ENCODE data around the gene MYMK. TPM values are rescaled to one million over a fixed set of nuclear protein-coding genes. Genes with fewer than 3 reads are reported as not detected.

MYMK gene
- total and polyA plus RNA-seq, 2 of the 8 experiments (the other 6 are each of a cell fraction or from before 2014, with no cell fraction given), result not detected

DNA sequence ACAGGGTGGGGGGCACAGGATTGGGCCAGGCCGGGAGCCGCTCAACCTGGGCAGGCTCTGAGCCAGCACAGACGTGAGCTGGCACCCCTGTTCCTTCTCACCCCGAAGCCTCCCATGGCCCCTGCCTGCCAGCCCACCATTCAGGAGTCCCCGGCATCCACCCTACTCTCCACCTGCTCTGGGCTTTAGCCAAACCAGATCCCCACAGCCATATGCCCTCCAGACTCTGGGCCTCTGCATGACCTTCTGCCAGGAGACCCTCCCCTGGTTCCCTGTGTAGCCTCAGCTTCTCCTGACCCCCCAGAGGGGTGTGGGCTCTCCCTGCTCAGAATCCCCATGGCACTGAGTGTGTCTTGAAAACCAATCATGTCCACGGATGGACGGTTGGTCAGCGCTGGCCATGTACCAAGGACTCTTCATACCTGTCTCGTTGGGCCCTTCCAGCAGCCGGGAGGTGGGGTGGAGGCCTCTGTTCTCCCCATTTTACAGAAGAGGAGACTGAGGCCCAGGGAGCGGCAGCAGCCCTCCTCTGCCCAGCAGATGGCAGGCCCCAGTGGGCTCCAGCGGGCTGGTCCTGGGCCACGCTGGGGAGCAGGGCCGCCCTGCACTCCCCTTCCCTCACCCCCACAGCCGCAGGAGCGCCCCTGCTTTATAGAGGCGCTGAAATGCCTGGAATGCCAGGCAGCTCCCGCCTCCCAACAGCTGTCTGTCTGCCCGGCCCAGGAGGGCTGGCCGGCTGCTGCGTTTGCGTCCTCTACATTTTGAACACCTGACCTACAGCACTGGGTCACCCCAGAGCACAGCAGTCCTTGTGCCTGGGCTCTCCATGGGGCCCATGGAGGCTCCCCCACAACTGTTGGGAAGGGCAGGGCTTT lies 3.5 kb upstream of the MYMK start (continued):
- TF ChIP-seq, protein P1, sequence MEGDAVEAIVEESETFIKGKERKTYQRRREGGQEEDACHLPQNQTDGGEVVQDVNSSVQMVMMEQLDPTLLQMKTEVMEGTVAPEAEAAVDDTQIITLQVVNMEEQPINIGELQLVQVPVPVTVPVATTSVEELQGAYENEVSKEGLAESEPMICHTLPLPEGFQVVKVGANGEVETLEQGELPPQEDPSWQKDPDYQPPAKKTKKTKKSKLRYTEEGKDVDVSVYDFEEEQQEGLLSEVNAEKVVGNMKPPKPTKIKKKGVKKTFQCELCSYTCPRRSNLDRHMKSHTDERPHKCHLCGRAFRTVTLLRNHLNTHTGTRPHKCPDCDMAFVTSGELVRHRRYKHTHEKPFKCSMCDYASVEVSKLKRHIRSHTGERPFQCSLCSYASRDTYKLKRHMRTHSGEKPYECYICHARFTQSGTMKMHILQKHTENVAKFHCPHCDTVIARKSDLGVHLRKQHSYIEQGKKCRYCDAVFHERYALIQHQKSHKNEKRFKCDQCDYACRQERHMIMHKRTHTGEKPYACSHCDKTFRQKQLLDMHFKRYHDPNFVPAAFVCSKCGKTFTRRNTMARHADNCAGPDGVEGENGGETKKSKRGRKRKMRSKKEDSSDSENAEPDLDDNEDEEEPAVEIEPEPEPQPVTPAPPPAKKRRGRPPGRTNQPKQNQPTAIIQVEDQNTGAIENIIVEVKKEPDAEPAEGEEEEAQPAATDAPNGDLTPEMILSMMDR (IDR thresholded peaks at IDR 0.05; ENCODE audit: control extremely low read depth in 1 of 3, insufficient read depth in 1 of 3, low read depth in 1 of 3, low read length in 3 of 3), result no peak
- no peak for TF ChIP-seq CBX5 (IDR thresholded peaks at IDR 0.05; ENCODE audit: low read depth, low read length)
- TF ChIP-seq ZNF274 (IDR thresholded peaks at IDR 0.05; ENCODE audit: borderline replicate concordance, extremely low read depth, low read length), result no peak
- TF ChIP-seq SIN3A (conservative IDR thresholded peaks at IDR 0.05 in 1 of 2, IDR thresholded peaks at IDR 0.05 in 1 of 2; ENCODE audit: low read depth in 1 of 2, low read length in 2 of 2), result peak; percentile 54 to 73; a peak in 1 of 4 replicates
- TF ChIP-seq, protein P2, sequence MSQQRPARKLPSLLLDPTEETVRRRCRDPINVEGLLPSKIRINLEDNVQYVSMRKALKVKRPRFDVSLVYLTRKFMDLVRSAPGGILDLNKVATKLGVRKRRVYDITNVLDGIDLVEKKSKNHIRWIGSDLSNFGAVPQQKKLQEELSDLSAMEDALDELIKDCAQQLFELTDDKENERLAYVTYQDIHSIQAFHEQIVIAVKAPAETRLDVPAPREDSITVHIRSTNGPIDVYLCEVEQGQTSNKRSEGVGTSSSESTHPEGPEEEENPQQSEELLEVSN (IDR thresholded peaks at IDR 0.05), result no peak
- TF ChIP-seq CBX8 (IDR thresholded peaks at IDR 0.05; ENCODE audit: borderline replicate concordance, low read depth, low read length), result no peak
- no peak for TF ChIP-seq POLR2AphosphoS5 (IDR thresholded peaks at IDR 0.05; ENCODE audit: low read depth, low read length)
- TF ChIP-seq SP4 (IDR thresholded peaks at IDR 0.05; ENCODE audit: low read length), result no peak
- TF ChIP-seq KDM1A (IDR thresholded peaks at IDR 0.05; ENCODE audit: borderline replicate concordance, low read length), result peak; percentile 95; the same call in 1 of the 2 replicates
- TF ChIP-seq, protein P3, sequence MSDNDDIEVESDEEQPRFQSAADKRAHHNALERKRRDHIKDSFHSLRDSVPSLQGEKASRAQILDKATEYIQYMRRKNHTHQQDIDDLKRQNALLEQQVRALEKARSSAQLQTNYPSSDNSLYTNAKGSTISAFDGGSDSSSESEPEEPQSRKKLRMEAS (IDR thresholded peaks at IDR 0.05), result no peak
- no peak for TF ChIP-seq CTBP2 (IDR thresholded peaks at IDR 0.05; ENCODE audit: borderline replicate concordance, insufficient read depth, insufficient read length, low read length)
- TF ChIP-seq HDAC2 (IDR thresholded peaks at IDR 0.05; ENCODE audit: borderline replicate concordance in 1 of 2, low read depth in 2 of 2, low read length in 2 of 2), result 0 out of 4 replicates have a peak, but pooled peaks of 1 of the 2 experiments have one; percentile 15
- no peak for TF ChIP-seq EGR1 (IDR thresholded peaks at IDR 0.05; ENCODE audit: borderline replicate concordance, low read depth, low read length)
